ENCODE data around the gene TTLL10. TPM values are rescaled to one million over a fixed set of nuclear protein-coding genes. Genes with fewer than 3 reads are reported as not detected.

Gene TTLL10
- total RNA-seq, 3 donors from 2014 or later: 0.32 to 4.4 (median 1.8) TPM

DNA sequence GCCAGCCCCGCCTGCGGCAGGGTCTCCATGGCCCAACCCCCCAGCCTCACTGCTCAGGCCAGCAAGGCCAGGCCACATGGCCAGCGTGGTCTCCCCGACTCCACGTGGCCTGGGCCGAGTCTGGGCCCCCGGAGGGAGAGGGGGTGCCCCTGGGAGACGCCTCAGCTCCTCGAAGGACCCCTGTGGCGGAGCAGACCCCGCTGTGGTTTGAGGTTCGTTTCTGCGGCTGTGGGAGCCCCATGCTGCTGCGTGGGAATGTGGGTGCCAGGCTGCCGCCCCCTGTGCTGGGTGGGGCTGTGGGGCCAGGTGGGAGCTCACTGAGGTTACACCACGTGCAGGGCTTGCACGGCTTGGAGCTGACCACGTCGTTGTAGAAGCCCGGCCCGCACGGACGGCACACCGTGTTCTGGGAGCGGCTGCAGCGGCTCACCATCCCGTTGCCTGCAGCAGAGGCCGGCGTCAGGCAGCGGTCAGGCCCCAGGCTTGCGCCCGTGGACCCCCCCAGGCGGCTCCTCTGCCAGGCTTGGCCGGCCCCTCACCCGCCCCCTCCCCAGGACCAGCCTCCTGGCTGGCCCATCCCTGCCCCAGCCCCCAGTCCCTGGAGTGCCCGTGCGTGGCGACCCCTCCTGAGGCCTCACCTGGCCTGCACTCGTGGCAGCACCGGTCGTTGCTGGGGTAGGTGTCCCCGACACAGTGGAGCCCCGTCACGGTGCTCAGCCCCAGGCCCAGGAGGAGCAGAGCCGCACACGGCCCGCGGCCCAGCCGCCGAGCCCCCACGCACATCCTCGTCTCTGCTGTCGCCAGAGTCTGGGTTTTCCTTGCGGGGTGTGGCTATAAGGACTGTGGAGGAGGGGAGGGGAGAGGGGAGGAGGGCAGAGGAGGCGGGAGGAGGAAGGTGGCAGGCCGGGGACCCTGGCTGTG is 39.9 kb downstream of the TTLL10 start, which contains the start of gene TNFRSF4:
Gene TNFRSF4 (minus strand): TSS at position 809 of the 921 bp plus-strand sequence. CDS start 26 bp downstream, at position 783.
- H3K4me1 ChIP-seq (ENCODE audit: low read depth): peaks cover 12% of the 10 kb centered on the region
- intact Hi-C loops (cut with DNase I, micrococcal nuclease): no loop called here
- peaks cover 7% of the 10 kb centered on the region for H3K36me3 ChIP-seq (ENCODE audit: low read depth)
- H3K9me3 ChIP-seq: no peaks in the 10 kb centered on the region
- ATAC-seq (peak; percentile 43), DNase-seq (peak in 2 of 3 donors; percentile 42 to 62)
- TF ChIP-seq, protein P1, sequence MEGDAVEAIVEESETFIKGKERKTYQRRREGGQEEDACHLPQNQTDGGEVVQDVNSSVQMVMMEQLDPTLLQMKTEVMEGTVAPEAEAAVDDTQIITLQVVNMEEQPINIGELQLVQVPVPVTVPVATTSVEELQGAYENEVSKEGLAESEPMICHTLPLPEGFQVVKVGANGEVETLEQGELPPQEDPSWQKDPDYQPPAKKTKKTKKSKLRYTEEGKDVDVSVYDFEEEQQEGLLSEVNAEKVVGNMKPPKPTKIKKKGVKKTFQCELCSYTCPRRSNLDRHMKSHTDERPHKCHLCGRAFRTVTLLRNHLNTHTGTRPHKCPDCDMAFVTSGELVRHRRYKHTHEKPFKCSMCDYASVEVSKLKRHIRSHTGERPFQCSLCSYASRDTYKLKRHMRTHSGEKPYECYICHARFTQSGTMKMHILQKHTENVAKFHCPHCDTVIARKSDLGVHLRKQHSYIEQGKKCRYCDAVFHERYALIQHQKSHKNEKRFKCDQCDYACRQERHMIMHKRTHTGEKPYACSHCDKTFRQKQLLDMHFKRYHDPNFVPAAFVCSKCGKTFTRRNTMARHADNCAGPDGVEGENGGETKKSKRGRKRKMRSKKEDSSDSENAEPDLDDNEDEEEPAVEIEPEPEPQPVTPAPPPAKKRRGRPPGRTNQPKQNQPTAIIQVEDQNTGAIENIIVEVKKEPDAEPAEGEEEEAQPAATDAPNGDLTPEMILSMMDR (IDR thresholded peaks at IDR 0.05): no peak
- H3K4me3 ChIP-seq: no peak within 1 kb of the TSS

DNA sequence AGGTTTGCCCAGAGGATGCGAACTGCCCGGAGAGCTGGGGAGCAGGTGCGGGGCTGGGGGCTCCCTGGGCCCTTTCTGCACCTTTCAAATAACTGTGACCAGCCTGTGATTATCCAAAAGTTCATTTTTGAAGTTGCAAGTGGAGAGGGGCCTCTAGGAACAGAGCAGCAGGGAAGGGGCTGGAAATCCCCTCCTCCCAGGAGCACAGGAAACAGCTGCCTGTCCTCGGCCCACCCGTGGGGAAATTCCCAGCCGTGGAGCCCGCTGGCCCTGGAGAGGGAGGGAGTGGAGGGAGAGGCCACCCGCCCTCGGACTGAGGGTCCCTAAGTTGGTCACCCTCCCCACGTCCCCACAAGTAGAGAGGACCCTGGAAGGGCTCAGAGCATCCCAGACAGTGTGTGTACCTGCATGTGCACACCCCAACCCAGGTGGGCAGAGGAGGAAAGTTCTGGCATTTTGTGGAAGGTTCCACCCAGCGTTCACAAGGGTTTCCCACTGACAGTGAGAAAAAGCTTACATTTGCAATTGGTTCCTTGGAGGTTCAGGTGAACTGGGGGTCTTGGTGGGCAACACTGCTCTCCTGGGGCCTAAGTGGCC is 41.5 kb downstream of the TTLL10 start:
- DNase-seq: no peak
- no peak overlapping the region for H3K4me3 ChIP-seq
- H3K9me3 ChIP-seq: no peaks in the 10 kb centered on the region
- no peak for ATAC-seq
- H3K36me3 ChIP-seq (ENCODE audit: low read depth): peaks cover 7% of the 10 kb centered on the region
- TF ChIP-seq, protein P1 (IDR thresholded peaks at IDR 0.05): no peak
- peaks cover 12% of the 10 kb centered on the region for H3K4me1 ChIP-seq (ENCODE audit: low read depth)
- intact Hi-C loops (cut with DNase I, micrococcal nuclease): no loop called here

DNA sequence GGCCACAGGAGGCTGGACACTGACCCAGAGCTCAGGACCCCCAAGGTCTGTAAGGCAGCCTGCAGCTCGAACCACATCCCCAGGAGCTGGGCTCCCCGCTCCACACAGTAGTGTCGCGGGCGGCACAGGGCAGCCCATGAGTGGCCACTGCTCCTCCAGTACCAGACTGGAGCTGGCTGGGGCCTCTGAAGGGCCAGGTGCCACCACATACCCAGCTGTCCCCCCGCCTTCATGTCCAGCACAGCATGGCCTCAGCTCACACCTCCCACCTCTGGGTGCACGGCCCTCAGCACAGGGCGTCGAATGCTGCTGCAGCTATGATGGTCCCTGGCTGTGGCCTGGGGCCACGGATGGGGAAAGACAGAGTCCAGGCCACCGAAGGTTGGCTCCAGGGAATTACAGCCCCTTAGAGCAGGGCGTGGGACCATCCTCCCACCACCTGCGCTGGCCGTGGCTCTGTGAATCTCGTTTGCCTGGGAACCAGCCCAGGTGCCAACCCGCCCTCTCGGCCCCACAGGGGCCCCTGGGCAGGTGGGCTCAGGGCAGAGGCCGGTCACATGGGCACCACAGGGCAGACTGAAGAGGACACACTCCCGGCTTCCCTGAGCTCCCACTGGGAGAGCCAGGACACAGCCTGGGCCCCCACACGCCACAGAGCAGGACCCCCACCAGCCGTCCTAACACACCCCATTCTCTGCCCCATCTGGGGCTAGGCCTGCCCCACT is 42.4 kb downstream of the TTLL10 start:
- TF ChIP-seq, protein P1 (IDR thresholded peaks at IDR 0.05): no peak
- no peaks in the 10 kb centered on the region for H3K9me3 ChIP-seq
- intact Hi-C loops (cut with DNase I, micrococcal nuclease): no loop called here
- DNase-seq: no peak
- peaks cover 12% of the 10 kb centered on the region for H3K4me1 ChIP-seq (ENCODE audit: low read depth)
- no peak for ATAC-seq
- peaks cover 7% of the 10 kb centered on the region for H3K36me3 ChIP-seq (ENCODE audit: low read depth)
- H3K4me3 ChIP-seq: no peak overlapping the region

DNA sequence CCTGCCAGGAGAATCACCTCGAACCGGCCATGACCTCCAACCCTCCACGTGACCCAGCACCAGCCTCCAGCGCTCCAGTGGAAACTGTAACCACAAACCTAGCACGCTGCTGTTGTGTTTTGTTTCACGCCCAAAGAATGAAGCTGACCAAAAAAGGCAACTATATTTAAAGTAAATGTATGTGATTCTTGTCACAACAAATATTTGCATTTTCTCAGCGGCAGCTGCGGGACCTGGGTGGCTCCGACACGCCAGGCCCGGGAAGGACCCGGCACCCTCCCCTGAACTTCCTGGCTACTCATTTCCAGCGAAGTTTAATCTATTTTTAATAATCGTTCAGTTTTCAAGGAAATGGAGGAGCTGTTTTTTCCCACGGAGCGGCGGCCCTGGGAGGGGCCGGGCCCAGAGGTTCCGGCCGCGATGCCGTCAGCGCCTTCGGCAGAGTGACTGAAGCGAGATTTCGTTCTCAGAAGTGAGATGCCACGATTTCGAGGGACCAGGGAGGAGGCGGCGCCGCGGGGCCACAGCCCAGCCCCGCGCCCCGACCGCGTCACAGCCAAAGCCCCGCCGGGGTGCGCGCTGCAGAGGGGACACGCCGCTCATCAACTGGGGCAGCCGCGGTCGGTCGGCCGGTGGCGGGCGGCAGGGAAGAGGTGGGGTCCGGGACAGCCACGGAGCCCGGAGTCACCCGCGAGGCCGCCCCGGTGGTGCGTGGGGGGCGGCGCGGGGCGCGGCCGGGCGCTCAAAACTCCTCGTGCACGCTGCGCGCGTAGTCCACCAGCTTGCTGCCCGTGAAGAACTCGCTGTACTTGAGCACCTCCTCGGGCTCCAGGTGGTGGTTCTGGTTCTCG is 43.3 kb downstream of the TTLL10 start:
- TF ChIP-seq, protein P1 (IDR thresholded peaks at IDR 0.05): no peak
- H3K9me3 ChIP-seq: no peaks in the 10 kb centered on the region
- H3K4me3 ChIP-seq: no peak overlapping the region
- peaks cover 15% of the 10 kb centered on the region for H3K4me1 ChIP-seq (ENCODE audit: low read depth)
- ATAC-seq (no peak), DNase-seq (no peak)
- peaks cover 7% of the 10 kb centered on the region for H3K36me3 ChIP-seq (ENCODE audit: low read depth)
- intact Hi-C loops (cut with DNase I, micrococcal nuclease): no loop called here

Data from mucosa of descending colon (tissue), 3 donors.